Stimulated activated CD8-positive, alpha-beta memory T cell treated with anti-CD3 and anti-CD28 coated beads, Interleukin-12 subunit alpha, Interleukin-12 subunit beta, amount 100 ng/mL, for 24 hours (primary cell): ENCODE results near the gene GOLM1.
"Not testable (repeated sequence)": the region's sequence is repeated elsewhere in the genome, so short reads cannot be mapped to it uniquely, and the experiment has no call there.

ENCODE experiments used
- DNase-seq: peaks from one replicate; pipeline ENCODE4 v3.0.0-alpha.2; 2020; ENCODE audit errors: extremely low read depth

GOLM1 gene

GRCh38 chr9:86098824-86099700 lies at the start of gene GOLM1:
GOLM1 (minus strand) TSS chr9:86099558; CDS start chr9:86079320, 20,238 bp downstream.
- no peak for DNase-seq

DNA sequence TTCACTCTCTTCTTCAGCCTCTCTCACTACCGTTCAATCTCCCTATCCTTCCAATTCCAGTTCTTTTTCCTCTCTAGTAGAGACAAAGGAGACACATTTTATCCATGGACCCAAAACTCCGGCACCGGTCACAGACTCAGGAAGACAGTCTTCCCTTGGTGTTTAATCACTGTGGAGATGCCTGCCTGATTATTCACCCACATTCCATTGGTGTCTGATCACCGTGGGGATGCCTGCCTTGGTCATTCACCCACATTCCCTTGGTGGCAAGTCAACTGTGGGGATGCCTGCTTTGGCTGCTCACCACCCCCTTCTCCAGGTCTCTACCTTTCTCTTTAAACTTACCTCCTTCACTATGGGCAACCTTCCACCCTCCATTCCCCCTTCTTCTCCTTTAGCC lies 47.3 kb upstream of the GOLM1 start:
- not testable (repeated sequence) for DNase-seq

GRCh38 chr9:86145960-86146359 lies 46.6 kb upstream of the GOLM1 start:
- DNase-seq: not testable (repeated sequence)

GRCh38 chr9:86142973-86143372 lies 43.6 kb upstream of the GOLM1 start:
- no peak for DNase-seq

DNA sequence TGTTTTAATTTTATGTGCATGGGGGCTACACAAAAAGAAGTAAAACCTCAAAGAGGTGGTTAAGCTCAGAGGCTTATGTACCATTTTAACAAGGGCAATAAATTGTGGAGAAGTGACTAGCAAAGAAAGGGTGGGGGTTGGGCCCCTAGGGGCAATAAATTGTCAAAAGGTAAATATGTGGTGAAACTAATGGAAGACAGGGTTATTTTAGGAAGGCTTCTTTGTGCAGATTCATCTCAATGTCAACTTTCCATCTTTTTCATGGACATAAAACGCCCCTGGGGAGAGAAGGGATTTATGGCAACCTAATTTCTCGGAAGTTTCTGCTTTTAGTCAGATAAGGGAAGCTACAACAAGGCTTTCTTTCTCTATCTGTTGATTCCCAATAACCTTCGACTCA lies 42.5 kb upstream of the GOLM1 start:
- no peak for DNase-seq

DNA sequence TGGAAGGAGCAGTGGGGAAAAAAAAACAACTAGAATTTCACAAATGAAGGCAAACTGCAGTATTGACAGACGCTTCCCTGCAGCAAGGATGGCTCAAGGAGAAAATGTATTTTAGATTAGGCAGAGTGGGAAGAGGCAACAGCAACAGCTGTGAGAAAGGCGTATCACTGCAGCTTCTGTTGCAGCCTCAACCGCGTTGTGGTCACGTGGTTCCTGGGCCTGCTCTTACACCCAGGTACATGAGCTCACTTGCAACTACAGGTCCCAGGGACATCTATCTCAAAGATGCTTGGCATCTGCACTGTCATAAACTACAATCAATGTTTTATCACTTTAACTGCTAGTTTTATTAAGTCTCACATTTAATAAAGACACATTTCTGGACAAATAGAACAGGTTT lies 36.0 kb upstream of the GOLM1 start:
- DNase-seq: no peak

DNA sequence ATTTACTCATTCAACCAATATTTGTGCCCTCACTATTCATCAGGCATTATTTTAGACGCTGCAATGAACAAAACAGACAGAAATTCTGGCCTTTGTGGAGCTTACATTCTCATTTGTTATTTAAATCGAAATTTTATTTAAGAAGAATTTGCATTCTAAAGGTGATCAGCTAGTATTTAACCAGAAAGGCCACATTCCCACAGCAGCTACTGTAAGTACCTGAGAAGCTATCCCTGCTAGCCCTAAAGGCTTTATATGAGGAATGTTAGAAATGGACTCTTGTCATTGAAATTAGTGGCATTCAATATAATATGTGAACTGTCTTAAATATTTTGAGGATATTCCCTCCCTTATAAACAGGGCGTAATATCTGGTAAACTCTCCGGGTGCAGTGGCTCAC lies 35.0 kb upstream of the GOLM1 start:
- no peak for DNase-seq

- no peak for DNase-seq
Observed at GRCh38 chr9:86128235-86128822, 29.0 kb upstream of the GOLM1 start.

DNA sequence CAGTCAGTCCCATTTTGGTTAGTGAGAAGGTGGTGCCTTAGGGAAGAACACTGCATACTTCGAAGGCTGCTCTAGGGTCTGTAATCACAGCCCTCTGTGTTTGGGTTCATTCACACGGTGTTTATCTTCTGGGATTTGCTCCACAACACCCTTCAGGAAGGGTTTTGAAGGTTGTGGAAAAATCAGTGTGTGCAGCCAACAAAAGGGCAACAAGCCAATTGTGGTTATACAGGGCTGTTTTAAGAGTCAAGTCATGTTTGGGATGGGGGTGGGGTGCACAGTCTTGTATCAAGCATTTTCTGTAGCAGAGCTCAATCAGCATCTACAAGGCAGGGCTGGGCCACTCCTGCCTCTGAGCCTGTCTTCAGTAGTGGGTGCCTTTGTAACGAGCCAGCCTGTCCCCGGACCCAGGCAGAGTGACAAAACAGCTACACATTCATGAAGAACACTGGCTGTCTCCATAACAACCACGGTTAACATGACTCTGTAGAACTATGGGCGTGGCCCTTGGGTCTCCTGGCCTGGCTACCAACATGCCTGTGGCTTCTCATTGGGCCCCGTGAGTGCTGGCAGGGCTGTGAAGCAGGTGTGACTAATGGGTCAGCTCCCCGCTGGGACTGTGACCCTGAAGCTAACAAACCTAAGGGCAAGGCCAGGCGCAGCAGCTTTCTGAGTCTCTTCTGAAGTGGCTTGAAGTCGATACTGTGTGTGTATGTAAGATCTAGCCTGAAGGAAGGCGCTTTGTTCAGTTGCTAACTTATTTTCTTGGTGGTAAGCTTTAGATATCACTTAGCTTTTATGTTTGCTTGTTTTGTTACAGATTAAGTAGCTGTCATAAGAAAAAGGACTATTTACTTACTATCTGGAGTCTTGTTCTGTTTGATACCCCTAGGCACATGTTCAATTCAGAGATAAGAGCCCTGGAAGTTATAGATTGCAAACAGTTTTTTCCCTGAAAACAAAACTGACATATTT lies 27.9 kb upstream of the GOLM1 start:
- no peak for DNase-seq

DNA sequence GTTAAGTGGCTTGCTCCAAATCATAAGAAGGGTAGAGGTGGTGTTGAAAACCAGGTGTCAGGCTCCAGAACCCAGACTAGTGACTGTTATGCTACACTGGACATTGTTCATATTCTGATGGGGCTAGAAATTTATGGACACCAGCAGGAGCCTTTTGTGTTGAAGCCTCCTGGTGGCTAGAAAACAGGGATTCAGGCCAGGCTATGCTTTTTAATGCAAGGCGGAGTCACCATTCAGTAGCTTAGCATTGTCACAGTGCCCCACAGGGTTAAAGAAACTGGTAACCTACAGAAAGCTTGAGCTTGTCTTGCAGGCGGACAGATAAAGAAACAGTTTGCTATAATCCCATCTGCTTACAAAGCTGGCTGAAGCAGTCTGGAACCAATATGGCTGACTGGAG lies 23.0 kb upstream of the GOLM1 start:
- no peak for DNase-seq

DNA sequence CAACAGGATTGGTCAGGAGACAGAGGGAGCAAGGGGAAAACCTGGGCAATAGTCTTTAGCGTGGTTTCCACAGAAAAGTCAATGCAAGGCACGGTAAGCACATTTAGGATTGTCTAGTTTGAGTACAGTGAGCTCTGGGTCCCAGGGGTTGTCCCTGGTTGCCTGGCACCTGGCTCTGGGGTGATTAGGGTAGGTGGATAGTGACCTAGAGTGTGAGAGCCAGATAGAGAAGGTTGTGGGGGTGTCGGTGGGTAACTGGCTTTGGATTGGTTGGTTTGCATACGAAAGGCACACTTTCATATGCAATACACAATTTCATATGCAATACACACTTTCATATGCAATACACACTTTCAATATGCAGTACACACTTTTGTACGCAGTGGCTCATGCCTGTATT lies 20.1 kb upstream of the GOLM1 start:
- no peak for DNase-seq

- no peak for DNase-seq
Observed at GRCh38 chr9:86116425-86116824, 17.1 kb upstream of the GOLM1 start.

- DNase-seq: no peak
Observed at GRCh38 chr9:86115886-86116285, 16.5 kb upstream of the GOLM1 start.

DNA sequence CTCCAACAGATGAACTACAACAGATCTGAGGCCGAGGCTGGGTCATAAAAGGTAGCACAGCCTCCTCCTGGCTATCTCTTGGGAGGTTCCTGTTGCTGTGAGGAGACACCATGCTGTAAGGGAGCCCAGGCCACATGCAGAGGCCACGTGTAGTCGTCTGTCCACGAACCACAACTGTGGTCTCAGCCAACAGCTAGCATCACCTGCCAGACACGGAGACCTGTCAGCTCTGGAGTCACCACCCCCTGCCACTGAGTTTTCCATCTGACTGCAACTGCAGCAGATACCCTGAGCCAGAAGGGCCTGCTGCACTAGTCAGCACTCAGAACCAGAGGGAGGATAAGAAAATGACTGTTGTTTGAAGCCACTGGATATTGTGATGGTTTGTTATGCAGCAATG lies 12.7 kb upstream of the GOLM1 start:
- DNase-seq: no peak

- no peak for DNase-seq
Observed at GRCh38 chr9:86102626-86103025, 3.3 kb upstream of the GOLM1 start.

GRCh38 chr9:86099701-86100364 lies 475 bp upstream of the GOLM1 start:
- DNase-seq: no peak

- no peak for DNase-seq
Observed at GRCh38 chr9:86097510-86098224, 1.7 kb downstream of the GOLM1 start.

DNA sequence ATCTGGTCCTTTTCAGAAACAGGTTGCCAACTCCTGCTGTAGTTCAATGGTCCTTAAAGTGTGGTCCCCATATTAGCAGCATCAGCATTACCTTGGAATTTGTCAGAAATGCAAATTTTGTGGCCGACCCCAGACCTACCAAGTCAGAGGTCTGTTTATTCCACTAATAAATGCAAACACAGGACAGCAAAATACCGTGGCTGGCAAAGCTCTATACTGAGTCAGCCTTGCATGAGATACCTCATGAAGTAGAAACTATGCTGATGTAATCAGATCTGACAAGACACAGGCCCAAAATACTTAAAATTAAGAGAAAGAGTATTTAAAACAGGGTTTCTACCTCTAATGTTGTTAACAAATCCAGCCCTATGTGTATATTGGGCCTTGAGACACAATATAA lies 3.0 kb downstream of the GOLM1 start:
- DNase-seq: no peak

DNA sequence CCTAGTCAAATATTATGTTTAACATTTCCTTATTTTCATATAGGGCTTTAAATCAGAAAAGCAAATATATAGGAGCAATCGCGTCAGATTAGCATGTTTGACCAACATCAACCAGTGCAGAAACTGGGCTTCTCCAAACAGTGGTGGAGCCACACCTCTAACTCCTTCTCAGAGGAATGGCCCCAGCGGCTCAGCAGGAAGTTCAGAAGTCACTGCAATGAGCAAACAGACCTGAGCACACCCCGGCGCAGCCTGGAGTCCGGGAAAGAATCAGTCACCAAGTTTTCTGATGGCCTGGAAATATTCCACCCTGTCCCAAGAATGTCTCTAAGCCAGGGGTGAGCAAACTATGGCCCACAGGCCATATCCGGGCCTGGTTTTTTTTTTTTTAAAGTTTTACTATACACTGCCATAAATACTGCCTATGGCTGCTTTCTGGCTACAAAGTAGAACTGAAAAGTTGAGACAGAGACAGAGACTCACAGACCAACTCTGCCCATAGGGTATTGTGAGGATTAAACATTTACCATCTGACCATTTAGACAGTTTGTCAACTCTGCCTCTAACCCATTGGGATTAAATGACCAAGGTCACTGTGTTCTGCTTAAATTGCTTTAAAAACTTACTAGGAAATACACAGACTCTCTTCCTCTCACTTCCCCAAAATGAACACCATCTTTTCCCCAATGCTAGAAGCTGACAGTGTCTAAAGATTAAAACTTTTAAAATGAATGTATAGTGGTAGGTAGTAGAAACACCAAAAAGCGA lies 5.4 kb downstream of the GOLM1 start:
- no peak for DNase-seq

DNA sequence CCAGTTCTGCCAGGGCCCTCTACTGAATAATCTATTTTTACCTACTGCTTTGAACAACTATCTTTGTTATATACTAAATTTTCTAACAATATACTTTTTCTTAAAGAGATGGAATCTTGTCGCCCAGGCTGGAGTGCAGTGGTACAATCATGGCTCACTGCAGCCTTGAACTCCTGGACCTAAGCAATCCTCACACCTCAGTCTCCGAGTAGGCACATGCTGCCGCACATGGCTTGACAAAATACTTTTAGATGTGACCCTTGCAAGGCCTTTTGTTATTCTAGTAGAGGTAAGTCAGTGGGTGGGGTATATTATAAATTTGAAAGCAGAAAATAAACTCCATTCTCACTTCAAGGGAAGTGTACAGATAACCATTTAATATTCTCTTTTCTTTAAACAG lies 7.9 kb downstream of the GOLM1 start:
- no peak for DNase-seq
